MM.1S (cell line): Measurements from ENCODE around the gene MINDY4.

Experiments
- DNase-seq: peaks from one replicate; pipeline ENCODE4 v3.0.0-alpha.2; 2015
- H2AFZ ChIP-seq: fragments of 300-600 bp; sonication (generic); 2 replicates; pipeline ENCODE4 v1.6.0; 2016; ENCODE audit warnings: antibody characterized with exemption, low read length
- H3F3A ChIP-seq: fragments of 300-600 bp; sonication (generic); 2 replicates; pipeline ENCODE4 v1.6.1; 2016; ENCODE audit warnings: mild to moderate bottlenecking, antibody characterized with exemption, low read length, moderate library complexity, mixed read lengths; ENCODE audit not compliant: insufficient read depth
- H3K27ac ChIP-seq: fragments of 300-600 bp; sonication (generic); 2 replicates; pipeline ENCODE4 v1.5.1; 2016; ENCODE audit warnings: mild to moderate bottlenecking, low read length
- H3K27me3 ChIP-seq: fragments of 300-600 bp; sonication (generic); replicated peaks from 2 replicates; pipeline ENCODE4 v1.6.0; 2016; ENCODE audit warnings: low read length; ENCODE audit not compliant: insufficient read depth
- H3K36me3 ChIP-seq: fragments of 300-600 bp; sonication (generic); replicated peaks from 2 replicates; pipeline ENCODE4 v1.6.1; 2016; ENCODE audit warnings: mild to moderate bottlenecking, low read length, mixed read lengths; ENCODE audit not compliant: insufficient read depth
- H3K4me1 ChIP-seq: fragments of 300-600 bp; sonication (generic); 2 replicates; pipeline ENCODE4 v1.6.1; 2016; ENCODE audit warnings: low read length, mixed read lengths
- H3K4me2 ChIP-seq: fragments of 300-600 bp; sonication (generic); 2 replicates; pipeline ENCODE4 v1.6.0; 2016; ENCODE audit warnings: low read depth, low read length
- H3K4me3 ChIP-seq: fragments of 300-600 bp; sonication (generic); 2 replicates; pipeline ENCODE4 v1.5.1; 2016; ENCODE audit warnings: low read length, mixed read lengths
- H3K79me2 ChIP-seq: fragments of 300-600 bp; sonication (generic); 2 replicates; pipeline ENCODE4 v1.6.1; 2016; ENCODE audit warnings: mixed run types, low read length, mixed read lengths
- H3K9ac ChIP-seq: fragments of 300-600 bp; sonication (generic); 2 replicates; pipeline ENCODE4 v1.6.1; 2016; ENCODE audit warnings: low read length, mixed read lengths
- H3K9me2 ChIP-seq: fragments of 300-600 bp; sonication (generic); replicated peaks from 2 replicates; pipeline ENCODE4 v1.6.1; 2016; ENCODE audit warnings: mild to moderate bottlenecking, low read length, mixed read lengths; ENCODE audit not compliant: insufficient read depth
- H3K9me3 ChIP-seq: fragments of 300-600 bp; sonication (generic); replicated peaks from 2 replicates; pipeline ENCODE4 v1.6.1; 2016; ENCODE audit warnings: mild to moderate bottlenecking, low read length, mixed read lengths; ENCODE audit not compliant: insufficient read depth
- H4K20me1 ChIP-seq: fragments of 300-600 bp; sonication (generic); 2 replicates; pipeline ENCODE4 v1.6.1; 2016; ENCODE audit warnings: mild to moderate bottlenecking, low read length, moderate library complexity, mixed read lengths; ENCODE audit not compliant: insufficient read depth
- EZH2 ChIP-seq: fragments of 300-600 bp; sonication (generic); optimal IDR thresholded peaks from 2 replicates; pipeline ENCODE3; 2017; ENCODE audit warnings: low read depth, mild to moderate bottlenecking, antibody characterized with exemption, low read length, mixed read lengths
- EZH2phosphoT487 ChIP-seq: fragments of 300-600 bp; sonication (generic); IDR thresholded peaks from 2 replicates; pipeline ENCODE4 v1.6.1; 2018; ENCODE audit warnings: antibody characterized with exemption, low read length
- TF ChIP-seq, protein P1 (sequence below): fragments of 300-600 bp; sonication (generic); IDR thresholded peaks from 2 replicates; pipeline ENCODE4 v1.5.1; 2016; ENCODE audit warnings: antibody characterized with exemption, low read length, mixed read lengths

The MINDY4 gene

GRCh38 chr7:30855936-30856335, 84.7 kb downstream of the MINDY4 start:
- Histone ChIP-seq H3K9me2 (no peaks in the 10 kb centered on the region), H3K27ac (no peak overlapping the region)

DNA sequence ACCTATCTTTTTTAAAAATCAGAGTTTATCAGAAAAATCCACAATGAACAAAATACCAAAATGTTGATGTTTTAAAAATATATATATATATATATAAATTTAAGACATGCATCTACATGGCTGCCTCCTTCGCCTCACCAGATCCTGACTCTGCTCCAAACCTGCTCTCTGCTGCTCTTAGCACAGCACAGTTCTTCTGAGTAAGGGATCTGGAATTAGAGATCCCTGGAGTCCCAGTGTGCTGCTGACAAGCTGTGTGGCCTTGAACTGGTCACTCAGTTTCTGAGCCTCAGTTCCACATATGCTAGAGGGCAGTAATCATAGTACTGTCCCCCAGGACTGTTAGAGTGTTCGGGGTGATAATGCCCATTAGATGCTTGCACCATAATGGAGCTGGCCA, 87.4 kb downstream of the MINDY4 start:
- no peaks in the 10 kb centered on the region for H3K9me3 ChIP-seq
- H3K4me1 ChIP-seq = no peaks in the 10 kb centered on the region
- no peaks in the 10 kb centered on the region for H3K79me2 ChIP-seq
- H3F3A ChIP-seq = no peaks in the 10 kb centered on the region
- no peaks in the 10 kb centered on the region for H3K36me3 ChIP-seq
- H3K4me2 ChIP-seq = no peak overlapping the region
- no peaks in the 10 kb centered on the region for H4K20me1 ChIP-seq
- H3K9me2 ChIP-seq = no peaks in the 10 kb centered on the region
- TF ChIP-seq, protein P1, sequence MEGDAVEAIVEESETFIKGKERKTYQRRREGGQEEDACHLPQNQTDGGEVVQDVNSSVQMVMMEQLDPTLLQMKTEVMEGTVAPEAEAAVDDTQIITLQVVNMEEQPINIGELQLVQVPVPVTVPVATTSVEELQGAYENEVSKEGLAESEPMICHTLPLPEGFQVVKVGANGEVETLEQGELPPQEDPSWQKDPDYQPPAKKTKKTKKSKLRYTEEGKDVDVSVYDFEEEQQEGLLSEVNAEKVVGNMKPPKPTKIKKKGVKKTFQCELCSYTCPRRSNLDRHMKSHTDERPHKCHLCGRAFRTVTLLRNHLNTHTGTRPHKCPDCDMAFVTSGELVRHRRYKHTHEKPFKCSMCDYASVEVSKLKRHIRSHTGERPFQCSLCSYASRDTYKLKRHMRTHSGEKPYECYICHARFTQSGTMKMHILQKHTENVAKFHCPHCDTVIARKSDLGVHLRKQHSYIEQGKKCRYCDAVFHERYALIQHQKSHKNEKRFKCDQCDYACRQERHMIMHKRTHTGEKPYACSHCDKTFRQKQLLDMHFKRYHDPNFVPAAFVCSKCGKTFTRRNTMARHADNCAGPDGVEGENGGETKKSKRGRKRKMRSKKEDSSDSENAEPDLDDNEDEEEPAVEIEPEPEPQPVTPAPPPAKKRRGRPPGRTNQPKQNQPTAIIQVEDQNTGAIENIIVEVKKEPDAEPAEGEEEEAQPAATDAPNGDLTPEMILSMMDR = no peak
- no peak for TF ChIP-seq EZH2phosphoT487
- TF ChIP-seq EZH2 = no peak
- no peak overlapping the region for H3K9ac ChIP-seq
- H3K27me3 ChIP-seq = no peaks in the 10 kb centered on the region
- no peak for DNase-seq
- no peak overlapping the region for H3K27ac ChIP-seq
- no peak overlapping the region for H2AFZ ChIP-seq
- H3K4me3 ChIP-seq = no peak overlapping the region

More at GRCh38 chr7:30855936-30856335, 84.7 kb downstream of the MINDY4 start:
- Histone ChIP-seq H2AFZ (no peak overlapping the region), H3K4me2 (no peak overlapping the region), H3K79me2 (no peaks in the 10 kb centered on the region), H3K4me1 (no peaks in the 10 kb centered on the region), H3K9me3 (no peaks in the 10 kb centered on the region), H3F3A (no peaks in the 10 kb centered on the region), H3K4me3 (no peak overlapping the region), H3K36me3 (no peaks in the 10 kb centered on the region), H3K9ac (no peak overlapping the region), H3K27me3 (no peaks in the 10 kb centered on the region), H4K20me1 (no peaks in the 10 kb centered on the region)
- no peak for DNase-seq
- TF ChIP-seq, protein P1 = no peak
- TF ChIP-seq EZH2 = no peak
- no peak for TF ChIP-seq EZH2phosphoT487

DNA sequence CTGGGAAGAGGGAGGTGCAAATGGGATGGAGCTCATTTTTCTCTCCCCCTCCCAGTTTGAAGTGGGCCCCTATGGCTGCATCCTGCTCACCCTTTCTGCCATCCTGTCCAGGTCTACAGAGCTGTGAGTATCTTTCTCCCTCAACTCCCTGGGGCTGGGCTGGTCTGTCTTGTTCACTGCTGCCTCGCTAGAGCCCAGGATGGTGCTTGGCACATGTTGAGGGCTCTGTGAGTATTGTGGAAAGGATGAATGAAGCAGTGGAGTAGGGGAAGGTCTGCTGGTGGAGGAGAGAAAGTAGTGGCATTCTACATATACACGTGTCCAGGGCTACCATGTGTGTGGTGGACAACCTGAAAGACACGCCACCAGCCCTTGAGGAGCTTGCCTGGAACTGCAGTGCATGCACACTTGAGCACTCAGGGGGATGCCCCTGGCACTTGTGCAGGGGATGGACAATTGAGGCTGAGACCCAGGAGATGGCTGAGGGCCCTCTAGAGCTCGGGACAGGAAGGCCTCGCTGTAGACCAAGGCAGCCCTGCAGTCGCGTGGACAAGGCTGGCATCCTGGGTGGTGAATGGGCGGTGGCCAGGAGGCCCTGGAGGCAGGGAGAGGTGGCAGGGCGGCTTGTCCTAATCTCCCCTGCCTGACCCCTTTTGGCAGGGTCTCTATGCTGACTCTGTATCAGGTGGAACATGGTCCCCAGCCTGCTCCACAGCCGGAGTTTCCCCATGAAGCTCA, 88.2 kb downstream of the MINDY4 start:
- Histone ChIP-seq H3F3A (no peaks in the 10 kb centered on the region), H2AFZ (no peak overlapping the region), H3K9ac (no peak overlapping the region), H3K4me2 (no peak overlapping the region), H3K79me2 (no peaks in the 10 kb centered on the region), H3K9me2 (no peaks in the 10 kb centered on the region), H4K20me1 (no peaks in the 10 kb centered on the region), H3K27ac (no peak overlapping the region), H3K36me3 (no peaks in the 10 kb centered on the region), H3K4me1 (no peaks in the 10 kb centered on the region), H3K9me3 (no peaks in the 10 kb centered on the region), H3K27me3 (no peaks in the 10 kb centered on the region), H3K4me3 (no peak overlapping the region)
- TF ChIP-seq EZH2phosphoT487 (no peak), EZH2 (no peak)
- TF ChIP-seq, protein P1 = no peak
- no peak for DNase-seq
